ENCODE measurements around the gene DLGAP3.

GRCh38 chr1:34867415-34867814 lies 62.0 kb downstream of the DLGAP3 start:
- TF ChIP-seq POLR2A (IDR thresholded peaks at IDR 0.05) (no peak), CTCF (IDR thresholded peaks at IDR 0.05) (no peak), EP300 (IDR thresholded peaks at IDR 0.05) (no peak)

All from stomach (tissue), 4 donors.